ENCODE results near the gene ZBTB7C. TPM values are rescaled to one million over a fixed set of nuclear protein-coding genes. Genes with fewer than 3 reads are reported as not detected.
A peak's percentile ranks its signal among the peaks of the same experiment; 100 is the strongest.

ZBTB7C gene
- total RNA-seq, 1 experiment from 2014 or later, result 0.33 TPM

- H2BK12ac ChIP-seq (ENCODE audit: insufficient read length, low read depth, low read length), result no peak overlapping the region
- no peaks in the 10 kb centered on the region; the same call in 1 of the 2 replicates for H3K27me3 Mint-ChIP-seq (ENCODE audit: low read depth)
- no peaks in the 10 kb centered on the region for H3K36me3 Mint-ChIP-seq (ENCODE audit: insufficient read depth in 1 of 3, low read depth in 3 of 3)
- TF ChIP-seq, protein P1, sequence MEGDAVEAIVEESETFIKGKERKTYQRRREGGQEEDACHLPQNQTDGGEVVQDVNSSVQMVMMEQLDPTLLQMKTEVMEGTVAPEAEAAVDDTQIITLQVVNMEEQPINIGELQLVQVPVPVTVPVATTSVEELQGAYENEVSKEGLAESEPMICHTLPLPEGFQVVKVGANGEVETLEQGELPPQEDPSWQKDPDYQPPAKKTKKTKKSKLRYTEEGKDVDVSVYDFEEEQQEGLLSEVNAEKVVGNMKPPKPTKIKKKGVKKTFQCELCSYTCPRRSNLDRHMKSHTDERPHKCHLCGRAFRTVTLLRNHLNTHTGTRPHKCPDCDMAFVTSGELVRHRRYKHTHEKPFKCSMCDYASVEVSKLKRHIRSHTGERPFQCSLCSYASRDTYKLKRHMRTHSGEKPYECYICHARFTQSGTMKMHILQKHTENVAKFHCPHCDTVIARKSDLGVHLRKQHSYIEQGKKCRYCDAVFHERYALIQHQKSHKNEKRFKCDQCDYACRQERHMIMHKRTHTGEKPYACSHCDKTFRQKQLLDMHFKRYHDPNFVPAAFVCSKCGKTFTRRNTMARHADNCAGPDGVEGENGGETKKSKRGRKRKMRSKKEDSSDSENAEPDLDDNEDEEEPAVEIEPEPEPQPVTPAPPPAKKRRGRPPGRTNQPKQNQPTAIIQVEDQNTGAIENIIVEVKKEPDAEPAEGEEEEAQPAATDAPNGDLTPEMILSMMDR (conservative IDR thresholded peaks at IDR 0.05), result peak; percentile 84
- H3K9me3 Mint-ChIP-seq, result no peaks in the 10 kb centered on the region
- no peak overlapping the region for H2BK15ac ChIP-seq (ENCODE audit: low read depth, low read length)
- no peak overlapping the region for H4K91ac ChIP-seq (ENCODE audit: insufficient read length, low read depth, low read length)
- H3K79me2 ChIP-seq (ENCODE audit: insufficient read depth, low read length), result no peaks in the 10 kb centered on the region
- no peak overlapping the region for H4K5ac ChIP-seq (ENCODE audit: insufficient read length, low read depth, low read length)
- H3K27ac ChIP-seq (ENCODE audit: insufficient read length, low read depth, low read length), result no peak overlapping the region
- H3K4me2 ChIP-seq (ENCODE audit: insufficient read depth, insufficient read length, low read length), result no peak overlapping the region
- H3K9me3 ChIP-seq (ENCODE audit: control insufficient read depth, low read depth, low read length), result no peaks in the 10 kb centered on the region
- H3K14ac ChIP-seq (ENCODE audit: insufficient read depth, low read length), result no peak overlapping the region
- H3K27ac Mint-ChIP-seq, result no peak overlapping the region
- no peak overlapping the region for H3K4me3 Mint-ChIP-seq
- no peak overlapping the region for H4K8ac ChIP-seq (replicated peaks; ENCODE audit: insufficient read length, low read depth, low read length)
- peak; percentile 72 for DNase-seq
- H3K9ac ChIP-seq (ENCODE audit: extremely low read depth, insufficient read length, low read length), result no peak overlapping the region
- no peak overlapping the region for H3K4ac ChIP-seq (ENCODE audit: low read depth, low read length)
- H2BK20ac ChIP-seq (ENCODE audit: low read depth, low read length, poor library complexity, severe bottlenecking), result no peak overlapping the region
- H3K79me1 ChIP-seq (ENCODE audit: insufficient read depth, low read depth, low read length, poor library complexity, severe bottlenecking), result no peaks in the 10 kb centered on the region
- H3K18ac ChIP-seq (ENCODE audit: insufficient read length, low read depth, low read length), result peak overlapping the region; percentile 20
- no peak overlapping the region for H2AK5ac ChIP-seq (ENCODE audit: insufficient read length, low read length)
- H4K20me1 ChIP-seq (ENCODE audit: control insufficient read depth, insufficient read depth, insufficient read length), result no peaks in the 10 kb centered on the region
- H3T11ph ChIP-seq (ENCODE audit: low read length), result no peak overlapping the region
- no peaks in the 10 kb centered on the region for H3K4me1 ChIP-seq (ENCODE audit: insufficient read depth, low read length)
- no peak overlapping the region for H2AFZ ChIP-seq (ENCODE audit: low read length)
- no peak overlapping the region for H2BK120ac ChIP-seq (ENCODE audit: low read depth, low read length, poor library complexity, severe bottlenecking)
- WGBS (ENCODE audit: extremely low coverage, insufficient read length, low lambda C conversion rate), result no CpG with 5 or more reads among the region's 4 CpGs
- H3K4me1 Mint-ChIP-seq, result peaks cover 21 to 36% of the 10 kb centered on the region in 2 experiments
- no peaks in the 10 kb centered on the region for H3K23me2 ChIP-seq (ENCODE audit: insufficient read length, low read depth, low read length, poor library complexity, severe bottlenecking)
- H2BK5ac ChIP-seq (ENCODE audit: insufficient read length, low read length), result no peak overlapping the region
- H3K23ac ChIP-seq (ENCODE audit: insufficient read length, low read depth, low read length), result no peak overlapping the region
- no peak overlapping the region for H3K56ac ChIP-seq (ENCODE audit: insufficient read length, low read depth, low read length)
- no peaks in the 10 kb centered on the region for H3K27me3 ChIP-seq (ENCODE audit: insufficient read depth, low read length)
Observed at GRCh38 chr18:48030616-48031480, 378.3 kb downstream of the ZBTB7C start.

Data from H9 (cell line).